Karpas-422 (cell line): ENCODE data around the gene ST7L. TPM values are rescaled to one million over a fixed set of nuclear protein-coding genes. Genes with fewer than 3 reads are reported as not detected.
"Not testable (repeated sequence)": the region's sequence is repeated elsewhere in the genome, so short reads cannot be mapped to it uniquely, and the experiment has no call there.

Source experiments
- DNase-seq: peaks from one replicate; pipeline ENCODE4 v3.0.0-alpha.2; 2015
- H2AFZ ChIP-seq: fragments of 200-600 bp; sonication (generic); 2 replicates; pipeline ENCODE4 v1.6.1; 2014; ENCODE audit warnings: antibody characterized with exemption, low read length, mixed read lengths
- H3K27ac ChIP-seq: fragments of 200-600 bp; sonication (generic); 2 replicates; pipeline ENCODE4 v1.5.1; 2014; ENCODE audit warnings: mild to moderate bottlenecking, low read length, moderate library complexity
- H3K27me3 ChIP-seq: fragments of 200-600 bp; sonication (generic); 2 replicates; pipeline ENCODE4 v1.6.1; 2014; ENCODE audit warnings: low read length, mixed read lengths
- H3K36me3 ChIP-seq: fragments of 200-600 bp; sonication (generic); 2 replicates; pipeline ENCODE4 v1.6.1; 2014; ENCODE audit warnings: low read length, mixed read lengths; ENCODE audit not compliant: insufficient read depth
- H3K4me1 ChIP-seq: fragments of 200-600 bp; sonication (generic); 2 replicates; pipeline ENCODE4 v1.6.1; 2014; ENCODE audit warnings: mild to moderate bottlenecking, low read length, mixed read lengths
- H3K4me2 ChIP-seq: fragments of 200-600 bp; sonication (generic); 2 replicates; pipeline ENCODE4 v1.6.1; 2014; ENCODE audit warnings: low read length, low read depth, mild to moderate bottlenecking; ENCODE audit not compliant: poor library complexity, severe bottlenecking
- H3K4me3 ChIP-seq: fragments of 200-600 bp; sonication (generic); 2 replicates; pipeline ENCODE4 v1.5.1; 2014; ENCODE audit warnings: mild to moderate bottlenecking, antibody characterized with exemption, low read length, mixed read lengths
- H3K79me2 ChIP-seq: fragments of 200-600 bp; sonication (generic); 2 replicates; pipeline ENCODE4 v1.6.1; 2014; ENCODE audit warnings: mild to moderate bottlenecking, low read length, mixed read lengths
- H3K9ac ChIP-seq: fragments of 200-600 bp; sonication (generic); 2 replicates; pipeline ENCODE4 v1.6.0; 2014; ENCODE audit warnings: low read length
- H3K9me2 ChIP-seq: fragments of 200-600 bp; sonication (generic), shearing (Covaris generic); replicated peaks from 2 replicates; pipeline ENCODE4 v1.6.0; 2014; ENCODE audit warnings: mild to moderate bottlenecking, low read length, moderate library complexity; ENCODE audit not compliant: insufficient read depth
- H3K9me3 ChIP-seq: fragments of 300-700, 200-600 bp; sonication (generic); 2 replicates; pipeline ENCODE4 v1.6.1; 2014; ENCODE audit warnings: low read length, mixed read lengths
- H4K20me1 ChIP-seq: fragments of 200-600 bp; sonication (generic); 2 replicates; pipeline ENCODE4 v1.6.1; 2014; ENCODE audit warnings: mild to moderate bottlenecking, antibody characterized with exemption, low read length, low read depth; ENCODE audit not compliant: insufficient read depth
- total RNA-seq: library from RNA; depleted of rRNA; stranded (reverse); fragments of >200 nt; shearing (Covaris generic); gene quantifications from 2 replicates; pipeline ENCODE4 v1.2.3, GENCODE V29; 2014; ENCODE audit warnings: low replicate concordance

The ST7L gene
- total RNA-seq, 1 experiment from 2014 or later, result 14.4 TPM

DNA sequence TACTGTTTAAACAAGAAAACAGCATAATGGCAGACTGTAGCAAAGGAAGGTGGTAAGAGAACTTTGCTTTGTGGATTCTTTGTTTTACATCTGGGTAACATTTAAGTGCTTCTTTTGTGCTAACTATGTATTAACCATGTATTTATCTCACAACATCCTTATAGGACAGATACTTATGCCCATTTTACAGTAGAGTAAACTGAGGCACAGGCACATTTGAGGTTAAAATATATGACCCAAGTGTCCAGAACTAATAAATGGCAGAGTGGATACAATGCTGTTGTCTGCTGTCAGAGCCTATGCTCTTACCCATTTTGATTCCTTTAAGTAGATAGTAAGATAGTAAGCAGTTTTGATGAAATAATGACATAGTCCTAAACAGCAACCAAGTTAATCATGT lies 7.9 kb upstream of the ST7L start:
- H4K20me1 ChIP-seq, result peaks cover 55% of the 10 kb centered on the region
- peaks cover 58% of the 10 kb centered on the region for H3K36me3 ChIP-seq
- peaks cover 99% of the 10 kb centered on the region for H3K79me2 ChIP-seq
- peaks cover 35% of the 10 kb centered on the region for H3K4me1 ChIP-seq
- H3K27me3 ChIP-seq, result no peaks in the 10 kb centered on the region
- H3K9ac ChIP-seq, result no peak overlapping the region
- no peaks in the 10 kb centered on the region for H3K9me3 ChIP-seq
- H3K9me2 ChIP-seq, result no peaks in the 10 kb centered on the region
- no peak overlapping the region for H3K4me3 ChIP-seq
- H3K27ac ChIP-seq, result no peak overlapping the region
- no peak overlapping the region for H2AFZ ChIP-seq
- no peak for DNase-seq
- no peak overlapping the region for H3K4me2 ChIP-seq

- Histone ChIP-seq H2AFZ (no peak overlapping the region), H3K9me3 (no peaks in the 10 kb centered on the region), H3K9me2 (no peaks in the 10 kb centered on the region), H3K27me3 (no peaks in the 10 kb centered on the region), H3K36me3 (peaks cover 52% of the 10 kb centered on the region), H3K9ac (no peak overlapping the region), H3K4me1 (peaks cover 41% of the 10 kb centered on the region), H4K20me1 (peaks cover 55% of the 10 kb centered on the region), H3K4me3 (no peak overlapping the region), H3K4me2 (no peak overlapping the region), H3K27ac (no peak overlapping the region), H3K79me2 (peaks cover 99% of the 10 kb centered on the region)
- DNase-seq, result no peak
Observed at GRCh38 chr1:112626193-112626592, 7.3 kb upstream of the ST7L start.

GRCh38 chr1:112625696-112626095 lies 6.8 kb upstream of the ST7L start:
- H3K36me3 ChIP-seq, result peaks cover 47% of the 10 kb centered on the region
- no peaks in the 10 kb centered on the region for H3K9me2 ChIP-seq
- no peaks in the 10 kb centered on the region for H3K9me3 ChIP-seq
- no peak for DNase-seq
- peaks cover 99% of the 10 kb centered on the region for H3K79me2 ChIP-seq
- H3K27me3 ChIP-seq, result no peaks in the 10 kb centered on the region
- H3K4me2 ChIP-seq, result no peak overlapping the region
- peaks cover 41% of the 10 kb centered on the region for H3K4me1 ChIP-seq
- H3K9ac ChIP-seq, result no peak overlapping the region
- H4K20me1 ChIP-seq, result peaks cover 58% of the 10 kb centered on the region
- H3K27ac ChIP-seq, result no peak overlapping the region
- H2AFZ ChIP-seq, result no peak overlapping the region
- no peak overlapping the region for H3K4me3 ChIP-seq

DNA sequence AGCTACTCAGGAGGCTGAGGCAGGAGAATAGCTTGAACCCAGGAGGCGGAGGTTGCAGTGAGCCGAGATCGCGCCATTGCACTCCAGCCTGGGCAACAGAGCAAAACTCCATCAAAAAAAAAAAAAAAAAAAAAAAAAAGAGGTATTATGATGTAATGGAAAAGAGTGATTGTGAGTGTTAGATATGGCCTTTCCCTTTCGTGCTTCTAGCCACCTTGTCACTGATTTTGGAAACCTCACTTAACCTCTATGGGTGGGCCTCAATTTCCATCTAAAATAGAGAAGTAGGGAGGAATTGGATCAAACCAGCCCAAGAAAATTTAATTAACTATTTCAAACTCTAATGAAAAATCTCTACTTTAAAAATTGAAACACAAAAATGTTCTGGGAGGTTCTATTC lies 5.6 kb upstream of the ST7L start:
- H3K4me2 ChIP-seq, DNase-seq, H3K4me3 ChIP-seq, H2AFZ ChIP-seq, H3K9me3 ChIP-seq, H3K9ac ChIP-seq, H3K27ac ChIP-seq, H3K27me3 ChIP-seq, H3K9me2 ChIP-seq: not testable (repeated sequence)
- peaks cover 41% of the 10 kb centered on the region for H3K4me1 ChIP-seq
- H3K79me2 ChIP-seq, result peaks cover 98% of the 10 kb centered on the region
- peaks cover 58% of the 10 kb centered on the region for H4K20me1 ChIP-seq
- H3K36me3 ChIP-seq, result peaks cover 39% of the 10 kb centered on the region

- no peaks in the 10 kb centered on the region for H3K9me2 ChIP-seq
Observed at GRCh38 chr1:112620377-112620695, 1.4 kb upstream of the ST7L start.

GRCh38 chr1:112619518-112620376 lies 806 bp upstream of the ST7L start, which contains the start of gene CAPZA1:
Gene CAPZA1 (plus strand): TSS chr1:112619832. CDS start chr1:112619845, 13 bp downstream.
- Histone ChIP-seq H4K20me1 (peaks cover 23% of the 10 kb centered on the region), H3K4me3 (peak within 1 kb of the TSS; percentile 83), H3K9me2 (no peaks in the 10 kb centered on the region)

More at GRCh38 chr1:112620377-112620695, 1.4 kb upstream of the ST7L start:
- peaks cover 28% of the 10 kb centered on the region for H4K20me1 ChIP-seq
- peaks cover 6% of the 10 kb centered on the region; the same call in 1 of the 2 replicates for H3K36me3 ChIP-seq
- H3K9me3 ChIP-seq, result no peaks in the 10 kb centered on the region
- peaks cover 35% of the 10 kb centered on the region for H3K4me1 ChIP-seq
- H3K4me2 ChIP-seq, result peak overlapping the region; percentile 99
- no peak for DNase-seq
- peak overlapping the region; percentile 83 for H3K4me3 ChIP-seq
- peaks cover 76% of the 10 kb centered on the region for H3K79me2 ChIP-seq
- H2AFZ ChIP-seq, result no peak overlapping the region
- H3K9ac ChIP-seq, result peak overlapping the region; percentile 92
- H3K27ac ChIP-seq, result peak overlapping the region; percentile 91
- H3K27me3 ChIP-seq, result no peaks in the 10 kb centered on the region

GRCh38 chr1:112618114-112618720 lies 724 bp downstream of the ST7L start:
- Histone ChIP-seq H3K4me1 (peaks cover 34% of the 10 kb centered on the region), H3K27ac (peak overlapping the region; percentile 91), H3K27me3 (no peaks in the 10 kb centered on the region), H3K9me2 (no peaks in the 10 kb centered on the region), H3K36me3 (peaks cover 4% of the 10 kb centered on the region; the same call in 1 of the 2 replicates), H2AFZ (peak overlapping the region; percentile 95), H3K79me2 (peaks cover 55% of the 10 kb centered on the region), H3K9ac (peak overlapping the region; percentile 92), H4K20me1 (peaks cover 14% of the 10 kb centered on the region; the same call in 1 of the 2 replicates), H3K4me3 (peak overlapping the region; percentile 83), H3K9me3 (no peaks in the 10 kb centered on the region), H3K4me2 (peak overlapping the region; percentile 99)
- DNase-seq, result peak; percentile 72

More at GRCh38 chr1:112619518-112620376, 806 bp upstream of the ST7L start, which contains the start of gene CAPZA1:
- H3K4me1 ChIP-seq, result peaks cover 35% of the 10 kb centered on the region
- H2AFZ ChIP-seq, result peak within 1 kb of the TSS; percentile 95
- no peaks in the 10 kb centered on the region for H3K9me3 ChIP-seq
- peak within 1 kb of the TSS; percentile 91 for H3K27ac ChIP-seq
- H3K9ac ChIP-seq, result peak within 1 kb of the TSS; percentile 92
- H3K27me3 ChIP-seq, result no peaks in the 10 kb centered on the region
- H3K79me2 ChIP-seq, result peaks cover 70% of the 10 kb centered on the region
- peak; percentile 97 for DNase-seq
- H3K4me2 ChIP-seq, result peak within 1 kb of the TSS; percentile 99
- peaks cover under 1% of the 10 kb centered on the region; the same call in 1 of the 2 replicates for H3K36me3 ChIP-seq

DNA sequence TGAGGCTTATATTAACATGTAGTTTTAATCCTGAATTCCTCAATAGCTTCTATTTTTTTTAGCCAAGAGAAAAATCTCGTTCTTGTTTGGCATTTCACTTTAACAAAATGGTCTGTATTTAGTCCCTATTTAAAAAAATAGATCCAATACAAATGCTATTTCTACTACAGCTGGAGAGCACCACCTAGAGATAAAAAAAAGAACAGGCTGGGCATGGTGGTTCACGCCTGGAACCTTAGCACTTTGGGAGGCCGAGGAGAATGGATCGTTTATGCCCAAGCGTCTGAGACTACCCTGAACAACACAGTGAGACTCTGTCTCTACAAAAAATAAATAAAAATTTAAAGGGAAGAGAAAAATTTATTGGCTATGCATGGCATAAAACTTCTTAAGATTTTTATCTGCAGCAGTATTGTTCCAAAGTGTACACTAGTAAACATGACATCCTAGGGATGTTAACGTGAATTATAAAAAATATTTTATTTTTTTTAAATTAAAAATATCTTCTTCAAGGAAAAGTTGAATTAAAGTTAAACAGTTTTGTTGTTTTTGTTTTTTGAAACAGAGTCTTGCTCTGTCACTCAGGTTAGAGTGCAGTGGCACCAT lies 4.4 kb downstream of the ST7L start:
- Histone ChIP-seq H3K79me2 (peaks cover 19% of the 10 kb centered on the region), H3K36me3 (peaks cover 17% of the 10 kb centered on the region; the same call in 1 of the 2 replicates), H3K4me3 (no peak overlapping the region), H3K27me3 (no peaks in the 10 kb centered on the region), H3K4me2 (no peak overlapping the region), H3K9me2 (no peaks in the 10 kb centered on the region), H4K20me1 (no peaks in the 10 kb centered on the region), H2AFZ (no peak overlapping the region), H3K4me1 (peaks cover 15% of the 10 kb centered on the region), H3K9me3 (no peaks in the 10 kb centered on the region), H3K9ac (no peak overlapping the region), H3K27ac (no peak overlapping the region)
- DNase-seq, result peak; percentile 78
